GM12873 (cell line): ENCODE data around the gene XRCC6.

ENCODE experiments used
- TF ChIP-seq, protein P1 (sequence below): IDR thresholded peaks from 2 replicates; pipeline ENCODE4 v1.5.1; 2012; ENCODE audit warnings: low read depth, mild to moderate bottlenecking, moderate library complexity, low read length, control low read depth; ENCODE audit not compliant: insufficient read depth; ENCODE audit errors: missing control alignments

Gene XRCC6

DNA sequence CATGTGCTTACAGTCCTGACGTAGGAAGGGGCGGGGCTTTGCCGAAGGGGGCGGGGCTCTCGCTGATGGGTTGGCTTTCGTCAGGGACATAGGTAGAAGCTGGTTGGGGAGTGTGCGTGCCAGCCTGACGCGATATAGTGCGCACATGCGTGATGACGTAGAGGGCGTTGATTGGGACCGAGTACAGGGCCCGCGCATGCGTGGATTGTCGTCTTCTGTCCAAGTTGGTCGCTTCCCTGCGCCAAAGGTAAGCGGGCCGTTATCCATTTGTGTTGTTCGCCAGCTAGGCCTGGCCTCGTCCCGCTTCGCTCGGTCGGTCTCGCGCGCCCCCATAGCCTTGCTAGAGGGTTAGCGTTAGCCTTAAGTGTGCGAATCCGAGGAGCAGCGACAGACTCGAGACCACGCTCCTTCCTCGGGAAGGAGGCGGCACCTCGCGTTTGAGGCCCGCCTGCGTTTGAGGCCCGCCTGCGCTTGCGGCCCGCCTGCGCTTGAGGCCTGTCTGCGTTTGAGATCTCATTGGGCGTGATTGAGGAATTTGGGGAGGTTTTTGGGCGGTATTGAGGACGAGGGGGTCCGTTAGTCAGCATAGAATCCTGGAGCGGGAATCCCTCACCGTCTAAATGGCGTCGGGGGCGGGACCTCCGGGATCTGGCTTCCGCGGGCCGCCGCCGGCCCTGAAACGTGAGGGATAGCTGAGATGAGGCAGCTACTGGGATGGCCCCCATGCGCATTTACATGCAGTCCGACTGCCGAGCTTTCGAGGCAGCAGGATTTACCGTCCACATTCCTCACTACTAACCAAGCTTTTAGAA is at the start of gene XRCC6:
Gene XRCC6 (plus strand): TSS at position 197 of the 812 bp plus-strand sequence. CDS start 710 bp downstream, outside the sequence.
- TF ChIP-seq, protein P1, sequence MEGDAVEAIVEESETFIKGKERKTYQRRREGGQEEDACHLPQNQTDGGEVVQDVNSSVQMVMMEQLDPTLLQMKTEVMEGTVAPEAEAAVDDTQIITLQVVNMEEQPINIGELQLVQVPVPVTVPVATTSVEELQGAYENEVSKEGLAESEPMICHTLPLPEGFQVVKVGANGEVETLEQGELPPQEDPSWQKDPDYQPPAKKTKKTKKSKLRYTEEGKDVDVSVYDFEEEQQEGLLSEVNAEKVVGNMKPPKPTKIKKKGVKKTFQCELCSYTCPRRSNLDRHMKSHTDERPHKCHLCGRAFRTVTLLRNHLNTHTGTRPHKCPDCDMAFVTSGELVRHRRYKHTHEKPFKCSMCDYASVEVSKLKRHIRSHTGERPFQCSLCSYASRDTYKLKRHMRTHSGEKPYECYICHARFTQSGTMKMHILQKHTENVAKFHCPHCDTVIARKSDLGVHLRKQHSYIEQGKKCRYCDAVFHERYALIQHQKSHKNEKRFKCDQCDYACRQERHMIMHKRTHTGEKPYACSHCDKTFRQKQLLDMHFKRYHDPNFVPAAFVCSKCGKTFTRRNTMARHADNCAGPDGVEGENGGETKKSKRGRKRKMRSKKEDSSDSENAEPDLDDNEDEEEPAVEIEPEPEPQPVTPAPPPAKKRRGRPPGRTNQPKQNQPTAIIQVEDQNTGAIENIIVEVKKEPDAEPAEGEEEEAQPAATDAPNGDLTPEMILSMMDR, result no peak

GRCh38 chr22:41571786-41572185 is 49.3 kb upstream of the XRCC6 start:
- TF ChIP-seq, protein P1, result no peak

DNA sequence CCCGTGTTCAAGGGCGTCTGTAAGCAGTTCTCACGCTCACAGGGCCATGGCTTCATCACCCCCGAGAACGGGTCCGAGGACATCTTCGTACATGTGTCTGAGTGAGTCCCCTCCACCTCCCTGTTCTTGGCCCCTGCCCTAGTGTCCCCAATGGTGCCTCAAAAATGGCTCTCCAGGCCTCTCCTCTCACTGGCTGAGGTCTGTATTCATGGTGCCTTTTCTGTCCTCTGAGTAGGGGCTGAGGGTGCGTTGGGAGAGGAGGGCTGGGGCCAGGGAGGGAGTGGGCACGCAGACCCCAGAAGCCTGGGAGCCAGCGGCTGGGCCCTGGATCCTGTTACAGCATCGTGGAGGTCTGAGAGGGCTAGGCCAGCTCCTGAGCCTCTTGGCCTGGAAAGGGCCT is 47.4 kb upstream of the XRCC6 start:
- TF ChIP-seq, protein P1, result no peak

- TF ChIP-seq, protein P1, result no peak
These were observed 46.2 kb upstream of the XRCC6 start for GRCh38 chr22:41574847-41575381.

GRCh38 chr22:41575533-41575932 is 45.6 kb upstream of the XRCC6 start:
- TF ChIP-seq, protein P1, result no peak

GRCh38 chr22:41576877-41577276 is 44.2 kb upstream of the XRCC6 start:
- TF ChIP-seq, protein P1, result peak; percentile 65

- TF ChIP-seq, protein P1, result no peak
These were observed 43.0 kb upstream of the XRCC6 start for GRCh38 chr22:41578114-41578513.
